GM06990 (cell line): ENCODE results near the gene ADAMTS3.

Experiments
- DNase-seq: peaks from one replicate; pipeline ENCODE4 v3.0.0-alpha.2; 2011; ENCODE audit not compliant: insufficient read length; ENCODE audit errors: extremely low read depth
- H3K27me3 ChIP-seq: replicated peaks from 2 replicates; pipeline ENCODE4 v1.6.0; 2011; ENCODE audit warnings: low read length; ENCODE audit not compliant: control insufficient read depth, insufficient read depth
- H3K36me3 ChIP-seq: 2 replicates; pipeline ENCODE4 v1.5.1; 2011; ENCODE audit warnings: low read length; ENCODE audit not compliant: control insufficient read depth, insufficient read depth
- H3K4me3 ChIP-seq: replicated peaks from 2 replicates; pipeline ENCODE4 v1.5.1; 2011; ENCODE audit warnings: low read depth, mild to moderate bottlenecking, control low read depth, low read length
- CTCF ChIP-seq: IDR thresholded peaks from 2 replicates; pipeline ENCODE4 v1.5.1; 2011; ENCODE audit warnings: low read length, control low read depth, mild to moderate bottlenecking, inconsistent platforms; ENCODE audit not compliant: insufficient read depth, poor library complexity, severe bottlenecking

The ADAMTS3 gene

GRCh38 chr4:72313121-72313520 is 255.9 kb downstream of the ADAMTS3 start:
- no peaks in the 10 kb centered on the region for H3K27me3 ChIP-seq
- H3K4me3 ChIP-seq = no peak overlapping the region
- DNase-seq = no peak
- no peak for TF ChIP-seq CTCF
- no peaks in the 10 kb centered on the region for H3K36me3 ChIP-seq

GRCh38 chr4:72312032-72312650 is 256.9 kb downstream of the ADAMTS3 start:
- Histone ChIP-seq H3K4me3 (no peak overlapping the region), H3K27me3 (no peaks in the 10 kb centered on the region), H3K36me3 (no peaks in the 10 kb centered on the region)
- TF ChIP-seq CTCF = no peak
- DNase-seq = no peak

GRCh38 chr4:72311291-72311690 is 257.7 kb downstream of the ADAMTS3 start:
- TF ChIP-seq CTCF = no peak
- no peak for DNase-seq
- H3K27me3 ChIP-seq = no peaks in the 10 kb centered on the region
- H3K4me3 ChIP-seq = no peak overlapping the region
- H3K36me3 ChIP-seq = no peaks in the 10 kb centered on the region

GRCh38 chr4:72305620-72306019 is 263.4 kb downstream of the ADAMTS3 start:
- no peak for TF ChIP-seq CTCF
- no peak for DNase-seq
- Histone ChIP-seq H3K27me3 (no peaks in the 10 kb centered on the region), H3K36me3 (no peaks in the 10 kb centered on the region), H3K4me3 (no peak overlapping the region)

GRCh38 chr4:72305080-72305479 is 263.9 kb downstream of the ADAMTS3 start:
- TF ChIP-seq CTCF = no peak
- Histone ChIP-seq H3K4me3 (no peak overlapping the region), H3K27me3 (no peaks in the 10 kb centered on the region), H3K36me3 (no peaks in the 10 kb centered on the region)
- no peak for DNase-seq
